ENCODE results near the gene MOCS3. TPM values are rescaled to one million over a fixed set of nuclear protein-coding genes. Genes with fewer than 3 reads are reported as not detected.
"Not testable (repeated sequence)": the region's sequence is repeated elsewhere in the genome, so short reads cannot be mapped to it uniquely, and the experiment has no call there.

MOCS3 gene
- total RNA-seq, 2 experiments from 2014 or later: 5.3 to 5.8 TPM

GRCh38 chr20:50978533-50978932 lies 19.9 kb downstream of the MOCS3 start:
- H3K27ac Mint-ChIP-seq; DNase-seq; H3K4me1 Mint-ChIP-seq; H3K9me3 Mint-ChIP-seq; H3K36me3 Mint-ChIP-seq; H3K4me3 Mint-ChIP-seq; POLR2A ChIA-PET; ATAC-seq (ENCODE audit: low read depth): not testable (repeated sequence)
- H3K27me3 Mint-ChIP-seq: peaks cover 18% of the 10 kb centered on the region

GRCh38 chr20:50980071-50980681 lies 21.6 kb downstream of the MOCS3 start:
- peaks cover 27% of the 10 kb centered on the region for H3K27me3 Mint-ChIP-seq

GRCh38 chr20:50980851-50981713 lies 22.5 kb downstream of the MOCS3 start:
- POLR2A ChIA-PET: interaction anchor here (0.6 kb wide), 2 partner anchors 188 to 351 kb away, joined by 3 to 4 read pairs; no protein-coding TSS in a partner anchor
- DNase-seq: peak; percentile 56
- H3K36me3 Mint-ChIP-seq: no peaks in the 10 kb centered on the region
- H3K27me3 Mint-ChIP-seq: peaks cover 24% of the 10 kb centered on the region
- H3K27ac Mint-ChIP-seq: no peak overlapping the region
- H3K4me1 Mint-ChIP-seq: peaks cover 4% of the 10 kb centered on the region
- no peaks in the 10 kb centered on the region for H3K9me3 Mint-ChIP-seq
- peak overlapping the region; percentile 11 for H3K4me3 Mint-ChIP-seq
- ATAC-seq (ENCODE audit: low read depth): peak; percentile 67

More at GRCh38 chr20:50980071-50980681, 21.6 kb downstream of the MOCS3 start:
- POLR2A ChIA-PET: no interaction called here
- Mint-ChIP-seq H3K27ac (no peak overlapping the region), H3K4me1 (peaks cover 4% of the 10 kb centered on the region), H3K4me3 (no peak overlapping the region), H3K36me3 (no peaks in the 10 kb centered on the region), H3K9me3 (no peaks in the 10 kb centered on the region)
- ATAC-seq (ENCODE audit: low read depth) (no peak), DNase-seq (no peak)

- Mint-ChIP-seq H3K36me3 (no peaks in the 10 kb centered on the region), H3K4me1 (peaks cover 4% of the 10 kb centered on the region), H3K27me3 (peaks cover 24% of the 10 kb centered on the region), H3K4me3 (no peak overlapping the region), H3K27ac (no peak overlapping the region), H3K9me3 (no peaks in the 10 kb centered on the region)
- POLR2A ChIA-PET: interaction anchor here (0.6 kb wide), 1 partner anchor 188 kb away, joined by 4 read pairs; no protein-coding TSS in a partner anchor
- DNase-seq (no peak), ATAC-seq (ENCODE audit: low read depth) (no peak)
Measured at GRCh38 chr20:50981714-50982048, 23.1 kb downstream of the MOCS3 start.

- H3K27ac Mint-ChIP-seq: no peak overlapping the region
- DNase-seq (no peak), ATAC-seq (ENCODE audit: low read depth) (no peak)
- POLR2A ChIA-PET: no interaction called here
- no peaks in the 10 kb centered on the region for H3K36me3 Mint-ChIP-seq
- H3K27me3 Mint-ChIP-seq: peaks cover 26% of the 10 kb centered on the region
- no peaks in the 10 kb centered on the region for H3K9me3 Mint-ChIP-seq
- no peak overlapping the region for H3K4me3 Mint-ChIP-seq
- H3K4me1 Mint-ChIP-seq: peaks cover 4% of the 10 kb centered on the region
Measured at GRCh38 chr20:50982363-50982762, 23.7 kb downstream of the MOCS3 start.

GRCh38 chr20:50983321-50983720 lies 24.7 kb downstream of the MOCS3 start:
- ATAC-seq (ENCODE audit: low read depth) (no peak), DNase-seq (no peak)
- no peaks in the 10 kb centered on the region for H3K36me3 Mint-ChIP-seq
- POLR2A ChIA-PET: no interaction called here
- no peak overlapping the region for H3K27ac Mint-ChIP-seq
- H3K27me3 Mint-ChIP-seq: peaks cover 25% of the 10 kb centered on the region
- peaks cover 7% of the 10 kb centered on the region for H3K4me1 Mint-ChIP-seq
- H3K4me3 Mint-ChIP-seq: no peak overlapping the region
- H3K9me3 Mint-ChIP-seq: no peaks in the 10 kb centered on the region

GRCh38 chr20:50987493-50988210 lies 29.0 kb downstream of the MOCS3 start:
- Mint-ChIP-seq H3K4me1 (peaks cover 5% of the 10 kb centered on the region), H3K4me3 (no peak overlapping the region), H3K36me3 (no peaks in the 10 kb centered on the region), H3K9me3 (no peaks in the 10 kb centered on the region), H3K27ac (no peak overlapping the region), H3K27me3 (peaks cover 18% of the 10 kb centered on the region)
- no peak for DNase-seq
- POLR2A ChIA-PET: interaction anchor here (0.7 to 1.4 kb wide), 3 partner anchors 193 to 319 kb away, joined by 3 to 6 read pairs (median 3); partner anchors contain the start of gene BCAS4
- peak; percentile 82 for ATAC-seq (ENCODE audit: low read depth)

GRCh38 chr20:50991076-50991475 lies 32.5 kb downstream of the MOCS3 start:
- H3K9me3 Mint-ChIP-seq: no peaks in the 10 kb centered on the region
- H3K4me3 Mint-ChIP-seq: no peak overlapping the region
- H3K4me1 Mint-ChIP-seq: peaks cover 3% of the 10 kb centered on the region
- ATAC-seq (ENCODE audit: low read depth): no peak
- no peak overlapping the region for H3K27ac Mint-ChIP-seq
- POLR2A ChIA-PET: interaction anchor here (0.7 kb wide), 1 partner anchor 310 kb away, joined by 5 read pairs; no protein-coding TSS in a partner anchor
- DNase-seq: no peak
- H3K36me3 Mint-ChIP-seq: no peaks in the 10 kb centered on the region
- peaks cover 6% of the 10 kb centered on the region for H3K27me3 Mint-ChIP-seq

- no peak for ATAC-seq (ENCODE audit: low read depth)
- POLR2A ChIA-PET: no interaction called here
- Mint-ChIP-seq H3K4me1 (peaks cover 3% of the 10 kb centered on the region), H3K27ac (no peak overlapping the region), H3K4me3 (no peak overlapping the region), H3K27me3 (peaks cover 6% of the 10 kb centered on the region), H3K9me3 (no peaks in the 10 kb centered on the region), H3K36me3 (no peaks in the 10 kb centered on the region)
- no peak for DNase-seq
Measured at GRCh38 chr20:50992336-50992732, 33.7 kb downstream of the MOCS3 start.

- Mint-ChIP-seq H3K9me3 (no peaks in the 10 kb centered on the region), H3K27ac (no peak overlapping the region), H3K27me3 (peaks cover 6% of the 10 kb centered on the region), H3K4me3 (no peak overlapping the region), H3K4me1 (no peaks in the 10 kb centered on the region), H3K36me3 (no peaks in the 10 kb centered on the region)
- peak; percentile 98 for ATAC-seq (ENCODE audit: low read depth)
- POLR2A ChIA-PET: interaction anchor here (0.6 kb wide), 2 partner anchors 187 to 1213 kb away, joined by 4 to 5 read pairs; no protein-coding TSS in a partner anchor
- DNase-seq: peak; percentile 43
Measured at GRCh38 chr20:50992733-50993457, 34.3 kb downstream of the MOCS3 start.

- POLR2A ChIA-PET: interaction anchor here (0.6 kb wide), 1 partner anchor 188 kb away, joined by 5 read pairs; no protein-coding TSS in a partner anchor
- Mint-ChIP-seq H3K4me3 (no peak overlapping the region), H3K4me1 (no peaks in the 10 kb centered on the region), H3K9me3 (no peaks in the 10 kb centered on the region), H3K36me3 (no peaks in the 10 kb centered on the region), H3K27me3 (peaks cover 6% of the 10 kb centered on the region), H3K27ac (no peak overlapping the region)
- ATAC-seq (ENCODE audit: low read depth) (no peak), DNase-seq (no peak)
Measured at GRCh38 chr20:50993876-50994275, 35.3 kb downstream of the MOCS3 start.

- H3K27ac Mint-ChIP-seq: peak overlapping the region; percentile 42
Measured at GRCh38 chr20:50995506-50995905, 36.9 kb downstream of the MOCS3 start.

More at GRCh38 chr20:50995506-50995905, 36.9 kb downstream of the MOCS3 start:
- no peak for ATAC-seq (ENCODE audit: low read depth)
- POLR2A ChIA-PET: no interaction called here
- no peak for DNase-seq
- Mint-ChIP-seq H3K27me3 (peaks cover 7% of the 10 kb centered on the region), H3K9me3 (no peaks in the 10 kb centered on the region), H3K36me3 (no peaks in the 10 kb centered on the region), H3K4me3 (no peak overlapping the region), H3K4me1 (no peaks in the 10 kb centered on the region)

Measured in activated naive CD8-positive, alpha-beta T cell treated with anti-CD3 and anti-CD28 coated beads, Interleukin-2, amount 10 ng/mL, durations not matched to agents 7 days and 5 days (primary cell).